HepG2 (cell line): Measurements from ENCODE around the gene APOM. TPM values are rescaled to one million over a fixed set of nuclear protein-coding genes. Genes with fewer than 3 reads are reported as not detected.

Experiments
- CREB1 ChIP-seq, 2 experiments: fragments of 450-650 bp in 1 of 2; IDR thresholded peaks; 2 replicates each; pipeline ENCODE4 v1.6.1; 2016 to 2017; ENCODE audit warnings: control low read depth in 1 of 2, mild to moderate bottlenecking in 1 of 2, missing compliant biosample characterization in 1 of 2, missing genetic modification characterization in 1 of 2
- GZF1 ChIP-seq: sonication (generic); formaldehyde crosslinking; IDR thresholded peaks from 2 replicates; pipeline ENCODE4 v1.5.1; 2020; ENCODE audit warnings: mild to moderate bottlenecking, missing genetic modification reagents
- HOXA3 ChIP-seq: sonication (generic); formaldehyde crosslinking; IDR thresholded peaks from 2 replicates; pipeline ENCODE4 v1.5.0; 2020; ENCODE audit warnings: missing genetic modification reagents
- LCORL ChIP-seq, 2 experiments: fragments of 450-650 bp in 1 of 2; sonication (generic) in 1 of 2; formaldehyde crosslinking in 1 of 2; IDR thresholded peaks; 2 replicates each; pipeline versions ENCODE4 v1.5.0 to v1.6.1; 2017 to 2020; ENCODE audit warnings: antibody characterized with exemption in 1 of 2, missing genetic modification reagents in 1 of 2
- PAWR ChIP-seq: sonication (generic); formaldehyde crosslinking; IDR thresholded peaks from 2 replicates; pipeline ENCODE4 v1.4.0; 2020; ENCODE audit warnings: missing genetic modification reagents, mild to moderate bottlenecking, borderline replicate concordance
- POLR2G ChIP-seq: fragments of 200-400 bp; formaldehyde crosslinking; IDR thresholded peaks from 2 replicates; pipeline ENCODE4 v1.6.1; 2018; ENCODE audit warnings: mild to moderate bottlenecking, low read depth, low read length, moderate library complexity
- RELA ChIP-seq: sonication (generic); formaldehyde crosslinking; IDR thresholded peaks from 2 replicates; pipeline ENCODE4 v1.4.0; 2020; ENCODE audit warnings: missing genetic modification reagents
- SIX1 ChIP-seq: sonication (generic); formaldehyde crosslinking; IDR thresholded peaks from 2 replicates; pipeline ENCODE4 v1.4.0; 2020; ENCODE audit warnings: missing genetic modification reagents, borderline replicate concordance
- SNAI1 ChIP-seq: sonication (generic); formaldehyde crosslinking; IDR thresholded peaks from 2 replicates; pipeline ENCODE4 v1.5.0; 2020; ENCODE audit warnings: mild to moderate bottlenecking, missing genetic modification reagents, borderline replicate concordance
- TOE1 ChIP-seq: sonication (generic); formaldehyde crosslinking; IDR thresholded peaks from 2 replicates; pipeline ENCODE4 v1.4.0; 2020; ENCODE audit warnings: mild to moderate bottlenecking, missing genetic modification reagents
- ZNF251 ChIP-seq: sonication (generic); formaldehyde crosslinking; IDR thresholded peaks from 2 replicates; pipeline ENCODE4 v1.9.0; 2021; ENCODE audit warnings: mild to moderate bottlenecking, missing genetic modification reagents
- ZNF460 ChIP-seq: sonication (generic); formaldehyde crosslinking; IDR thresholded peaks from 2 replicates; pipeline ENCODE4 v1.5.1; 2020; ENCODE audit warnings: missing genetic modification reagents, mild to moderate bottlenecking, borderline replicate concordance
- ZNF550 ChIP-seq: sonication (generic); formaldehyde crosslinking; IDR thresholded peaks from 2 replicates; pipeline ENCODE4 v1.4.0; 2020; ENCODE audit warnings: mild to moderate bottlenecking, missing genetic modification reagents, borderline replicate concordance
- ZNF749 ChIP-seq: sonication (generic); formaldehyde crosslinking; IDR thresholded peaks from 2 replicates; pipeline ENCODE4 v1.8.0; 2022; ENCODE audit warnings: mild to moderate bottlenecking, missing genetic modification reagents, moderate library complexity, borderline replicate concordance
- polyA plus RNA-seq, 8 experiments: library from polyadenylated mRNA; depleted of rRNA in 3 of 8; stranded (reverse) in 7 of 8; unstranded in 1 of 8; fragments of >200 nt; fragmentation: Illumina TruSeq in 4 of 8; extraction: Trizol in 4 of 8; gene quantifications; 2 replicates each; pipeline versions ENCODE4 v1.2.1 to v1.2.3, GENCODE V29; 2011 to 2016; ENCODE audit warnings: low read depth in 4 of 8, missing spikeins in 1 of 8, mixed read lengths in 1 of 8; ENCODE audit not compliant: insufficient read depth in 1 of 8
- total RNA-seq, 5 experiments: library from RNA; depleted of rRNA; stranded (reverse); fragments of >200 nt; fragmentation: Illumina TruSeq; extraction: Trizol; gene quantifications; 2 replicates each; pipeline ENCODE4 v1.2.3, GENCODE V29; 2016; ENCODE audit warnings: low read depth in 1 of 5
- TF ChIP-seq, protein P1 (sequence below): sonication (generic); formaldehyde crosslinking; IDR thresholded peaks from 2 replicates; pipeline ENCODE4 v1.8.0; 2022; ENCODE audit warnings: low read depth, missing genetic modification reagents
- TF ChIP-seq, protein P2 (sequence below): sonication (generic); formaldehyde crosslinking; IDR thresholded peaks from 2 replicates; pipeline ENCODE4 v1.5.1; 2020; ENCODE audit warnings: mild to moderate bottlenecking, missing genetic modification reagents, borderline replicate concordance
- TF ChIP-seq, protein P3 (sequence below): IDR thresholded peaks from 2 replicates; pipeline ENCODE4 v1.6.1; 2016; ENCODE audit warnings: missing compliant biosample characterization, missing genetic modification reagents, borderline replicate concordance
- TF ChIP-seq, protein P4 (sequence below): sonication (generic); formaldehyde crosslinking; IDR thresholded peaks from 2 replicates; pipeline ENCODE4 v1.8.1; 2023; ENCODE audit warnings: mild to moderate bottlenecking, missing genetic modification reagents

Gene APOM
- total and polyA plus RNA-seq, 2 of the 13 experiments (the other 11 are each of a cell fraction or from before 2014, with no cell fraction given): 98.2 to 1,140 TPM

DNA sequence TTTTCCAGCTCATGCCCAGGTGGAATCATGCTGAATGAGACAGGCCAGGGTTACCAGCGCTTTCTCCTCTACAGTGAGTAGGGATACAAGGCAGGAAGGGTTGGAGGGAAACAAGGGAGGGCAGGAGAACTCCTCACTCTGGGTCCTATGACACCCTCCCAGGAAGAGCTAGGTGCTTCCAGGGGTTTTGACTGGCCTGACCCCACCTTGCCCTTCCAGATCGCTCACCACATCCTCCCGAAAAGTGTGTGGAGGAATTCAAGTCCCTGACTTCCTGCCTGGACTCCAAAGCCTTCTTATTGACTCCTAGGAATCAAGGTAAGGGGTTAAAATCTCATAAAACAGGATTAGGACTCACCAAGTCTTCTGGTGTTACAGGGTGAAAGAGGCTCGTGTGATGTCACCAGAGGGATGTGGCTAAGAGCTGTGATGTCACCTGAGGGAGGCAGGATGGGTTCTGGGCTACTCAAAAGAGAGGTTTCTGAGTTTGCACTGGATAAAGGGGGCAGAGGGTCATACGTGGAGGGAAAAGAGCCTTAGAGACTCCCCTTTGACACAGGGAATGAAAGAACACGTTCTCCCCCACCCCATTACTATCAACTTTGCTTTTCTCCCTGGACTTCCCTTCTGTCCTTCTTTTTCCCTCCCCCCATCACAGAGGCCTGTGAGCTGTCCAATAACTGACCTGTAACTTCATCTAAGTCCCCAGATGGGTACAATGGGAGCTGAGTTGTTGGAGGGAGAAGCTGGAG lies 1.9 kb downstream of the APOM start (continued):
- TF ChIP-seq, protein P1, sequence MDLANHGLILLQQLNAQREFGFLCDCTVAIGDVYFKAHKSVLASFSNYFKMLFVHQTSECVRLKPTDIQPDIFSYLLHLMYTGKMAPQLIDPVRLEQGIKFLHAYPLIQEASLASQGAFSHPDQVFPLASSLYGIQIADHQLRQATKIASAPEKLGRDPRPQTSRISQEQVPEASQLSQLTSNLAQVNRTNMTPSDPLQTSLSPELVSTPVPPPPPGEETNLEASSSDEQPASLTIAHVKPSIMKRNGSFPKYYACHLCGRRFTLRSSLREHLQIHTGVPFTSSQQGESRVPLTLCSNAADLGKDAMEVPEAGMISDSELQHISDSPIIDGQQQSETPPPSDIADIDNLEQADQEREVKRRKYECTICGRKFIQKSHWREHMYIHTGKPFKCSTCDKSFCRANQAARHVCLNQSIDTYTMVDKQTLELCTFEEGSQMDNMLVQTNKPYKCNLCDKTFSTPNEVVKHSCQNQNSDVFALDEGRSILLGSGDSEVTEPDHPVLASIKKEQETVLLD (CRISPR knock-in tag): no peak
- no peak for TF ChIP-seq SNAI1 (CRISPR knock-in tag)
- no peak for TF ChIP-seq ZNF251 (CRISPR knock-in tag)
- TF ChIP-seq TOE1 (CRISPR knock-in tag): no peak
- TF ChIP-seq LCORL (IDR thresholded peaks at IDR 0.05): no peak
- no peak for TF ChIP-seq LCORL (CRISPR knock-in tag; IDR thresholded peaks at IDR 0.05)
- TF ChIP-seq HOXA3 (CRISPR knock-in tag): no peak; the same call in 1 of the 2 replicates
- TF ChIP-seq, protein P2, sequence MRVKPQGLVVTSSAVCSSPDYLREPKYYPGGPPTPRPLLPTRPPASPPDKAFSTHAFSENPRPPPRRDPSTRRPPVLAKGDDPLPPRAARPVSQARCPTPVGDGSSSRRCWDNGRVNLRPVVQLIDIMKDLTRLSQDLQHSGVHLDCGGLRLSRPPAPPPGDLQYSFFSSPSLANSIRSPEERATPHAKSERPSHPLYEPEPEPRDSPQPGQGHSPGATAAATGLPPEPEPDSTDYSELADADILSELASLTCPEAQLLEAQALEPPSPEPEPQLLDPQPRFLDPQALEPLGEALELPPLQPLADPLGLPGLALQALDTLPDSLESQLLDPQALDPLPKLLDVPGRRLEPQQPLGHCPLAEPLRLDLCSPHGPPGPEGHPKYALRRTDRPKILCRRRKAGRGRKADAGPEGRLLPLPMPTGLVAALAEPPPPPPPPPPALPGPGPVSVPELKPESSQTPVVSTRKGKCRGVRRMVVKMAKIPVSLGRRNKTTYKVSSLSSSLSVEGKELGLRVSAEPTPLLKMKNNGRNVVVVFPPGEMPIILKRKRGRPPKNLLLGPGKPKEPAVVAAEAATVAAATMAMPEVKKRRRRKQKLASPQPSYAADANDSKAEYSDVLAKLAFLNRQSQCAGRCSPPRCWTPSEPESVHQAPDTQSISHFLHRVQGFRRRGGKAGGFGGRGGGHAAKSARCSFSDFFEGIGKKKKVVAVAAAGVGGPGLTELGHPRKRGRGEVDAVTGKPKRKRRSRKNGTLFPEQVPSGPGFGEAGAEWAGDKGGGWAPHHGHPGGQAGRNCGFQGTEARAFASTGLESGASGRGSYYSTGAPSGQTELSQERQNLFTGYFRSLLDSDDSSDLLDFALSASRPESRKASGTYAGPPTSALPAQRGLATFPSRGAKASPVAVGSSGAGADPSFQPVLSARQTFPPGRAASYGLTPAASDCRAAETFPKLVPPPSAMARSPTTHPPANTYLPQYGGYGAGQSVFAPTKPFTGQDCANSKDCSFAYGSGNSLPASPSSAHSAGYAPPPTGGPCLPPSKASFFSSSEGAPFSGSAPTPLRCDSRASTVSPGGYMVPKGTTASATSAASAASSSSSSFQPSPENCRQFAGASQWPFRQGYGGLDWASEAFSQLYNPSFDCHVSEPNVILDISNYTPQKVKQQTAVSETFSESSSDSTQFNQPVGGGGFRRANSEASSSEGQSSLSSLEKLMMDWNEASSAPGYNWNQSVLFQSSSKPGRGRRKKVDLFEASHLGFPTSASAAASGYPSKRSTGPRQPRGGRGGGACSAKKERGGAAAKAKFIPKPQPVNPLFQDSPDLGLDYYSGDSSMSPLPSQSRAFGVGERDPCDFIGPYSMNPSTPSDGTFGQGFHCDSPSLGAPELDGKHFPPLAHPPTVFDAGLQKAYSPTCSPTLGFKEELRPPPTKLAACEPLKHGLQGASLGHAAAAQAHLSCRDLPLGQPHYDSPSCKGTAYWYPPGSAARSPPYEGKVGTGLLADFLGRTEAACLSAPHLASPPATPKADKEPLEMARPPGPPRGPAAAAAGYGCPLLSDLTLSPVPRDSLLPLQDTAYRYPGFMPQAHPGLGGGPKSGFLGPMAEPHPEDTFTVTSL (CRISPR knock-in tag): no peak
- no peak for TF ChIP-seq PAWR
- no peak for TF ChIP-seq ZNF460 (CRISPR knock-in tag)
- no peak for TF ChIP-seq GZF1 (CRISPR knock-in tag)
- TF ChIP-seq ZNF749: no peak
- TF ChIP-seq SIX1 (CRISPR knock-in tag): no peak
- no peak for TF ChIP-seq ZNF550 (CRISPR knock-in tag)
- TF ChIP-seq POLR2G: peak; percentile 63; the same call in 1 of the 2 replicates
- TF ChIP-seq RELA: no peak
- TF ChIP-seq, protein P3, sequence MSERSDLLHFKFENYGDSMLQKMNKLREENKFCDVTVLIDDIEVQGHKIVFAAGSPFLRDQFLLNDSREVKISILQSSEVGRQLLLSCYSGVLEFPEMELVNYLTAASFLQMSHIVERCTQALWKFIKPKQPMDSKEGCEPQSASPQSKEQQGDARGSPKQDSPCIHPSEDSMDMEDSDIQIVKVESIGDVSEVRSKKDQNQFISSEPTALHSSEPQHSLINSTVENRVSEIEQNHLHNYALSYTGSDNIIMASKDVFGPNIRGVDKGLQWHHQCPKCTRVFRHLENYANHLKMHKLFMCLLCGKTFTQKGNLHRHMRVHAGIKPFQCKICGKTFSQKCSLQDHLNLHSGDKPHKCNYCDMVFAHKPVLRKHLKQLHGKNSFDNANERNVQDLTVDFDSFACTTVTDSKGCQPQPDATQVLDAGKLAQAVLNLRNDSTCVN (CRISPR knock-in tag): no peak
- peak; percentile 85 for TF ChIP-seq CREB1 (IDR thresholded peaks at IDR 0.05)
- TF ChIP-seq CREB1 (CRISPR knock-in tag; IDR thresholded peaks at IDR 0.05): no peak
- TF ChIP-seq, protein P4, sequence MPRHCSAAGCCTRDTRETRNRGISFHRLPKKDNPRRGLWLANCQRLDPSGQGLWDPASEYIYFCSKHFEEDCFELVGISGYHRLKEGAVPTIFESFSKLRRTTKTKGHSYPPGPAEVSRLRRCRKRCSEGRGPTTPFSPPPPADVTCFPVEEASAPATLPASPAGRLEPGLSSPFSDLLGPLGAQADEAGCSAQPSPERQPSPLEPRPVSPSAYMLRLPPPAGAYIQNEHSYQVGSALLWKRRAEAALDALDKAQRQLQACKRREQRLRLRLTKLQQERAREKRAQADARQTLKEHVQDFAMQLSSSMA (CRISPR knock-in tag): no peak
